K562 (cell line): ENCODE results near the gene ABR. TPM values are rescaled to one million over a fixed set of nuclear protein-coding genes. Genes with fewer than 3 reads are reported as not detected.

Experiments
- DEAF1 ChIP-seq: fragments of 450-650 bp; formaldehyde crosslinking; IDR thresholded peaks from 2 replicates; pipeline ENCODE4 v1.4.0; 2020; ENCODE audit warnings: mild to moderate bottlenecking, moderate library complexity
- SMC3 ChIP-seq: conservative IDR thresholded peaks from 2 replicates; pipeline ENCODE4 v1.6.1; 2011; ENCODE audit warnings: low read depth, low read length, improper control_type of control experiment; ENCODE audit not compliant: insufficient read depth
- ZNF184 ChIP-seq: sonication (generic); formaldehyde crosslinking; IDR thresholded peaks from 2 replicates; pipeline ENCODE4 v1.5.0; 2020; ENCODE audit warnings: missing genetic modification reagents
- polyA plus RNA-seq, 8 experiments: library from polyadenylated mRNA; depleted of rRNA in 4 of 8; stranded (reverse) in 5 of 8; unstranded in 3 of 8; fragments of >200 nt; fragmentation: Nextera tagmentation in 2 of 8; fragmentation: Illumina TruSeq in 1 of 8; extraction: Ambion mirVana in 2 of 8; extraction: Trizol in 1 of 8; gene quantifications; 2 replicates each; pipeline versions ENCODE4 v1.2.1 to v1.2.3, GENCODE V29; 2011 to 2014; ENCODE audit warnings: inconsistent platforms in 1 of 8, missing spikeins in 1 of 8
- total RNA-seq, 7 experiments: library from RNA; depleted of rRNA in 6 of 7; stranded (reverse); fragments of >200 nt in 6 of 7; fragmentation: Illumina TruSeq in 2 of 7; extraction: Trizol in 2 of 7; gene quantifications; 2 replicates each; pipeline versions ENCODE4 v1.2.1 to v1.2.3, GENCODE V29; 2011 to 2021; ENCODE audit warnings: low replicate concordance in 1 of 7
- TF ChIP-seq, protein P1 (sequence below): fragments of 450-650 bp; IDR thresholded peaks from 2 replicates; pipeline ENCODE4 v1.6.1; 2017; ENCODE audit warnings: antibody characterized with exemption

The ABR gene
- total and polyA plus RNA-seq, 9 of the 15 experiments (the other 6 are each of a cell fraction or from before 2014, with no cell fraction given) = 0.07 to 1.6 (median 0.37) TPM; not detected in 1

GRCh38 chr17:1186923-1187771 lies 7.4 kb upstream of the ABR start (continued):
- TF ChIP-seq, protein P1, sequence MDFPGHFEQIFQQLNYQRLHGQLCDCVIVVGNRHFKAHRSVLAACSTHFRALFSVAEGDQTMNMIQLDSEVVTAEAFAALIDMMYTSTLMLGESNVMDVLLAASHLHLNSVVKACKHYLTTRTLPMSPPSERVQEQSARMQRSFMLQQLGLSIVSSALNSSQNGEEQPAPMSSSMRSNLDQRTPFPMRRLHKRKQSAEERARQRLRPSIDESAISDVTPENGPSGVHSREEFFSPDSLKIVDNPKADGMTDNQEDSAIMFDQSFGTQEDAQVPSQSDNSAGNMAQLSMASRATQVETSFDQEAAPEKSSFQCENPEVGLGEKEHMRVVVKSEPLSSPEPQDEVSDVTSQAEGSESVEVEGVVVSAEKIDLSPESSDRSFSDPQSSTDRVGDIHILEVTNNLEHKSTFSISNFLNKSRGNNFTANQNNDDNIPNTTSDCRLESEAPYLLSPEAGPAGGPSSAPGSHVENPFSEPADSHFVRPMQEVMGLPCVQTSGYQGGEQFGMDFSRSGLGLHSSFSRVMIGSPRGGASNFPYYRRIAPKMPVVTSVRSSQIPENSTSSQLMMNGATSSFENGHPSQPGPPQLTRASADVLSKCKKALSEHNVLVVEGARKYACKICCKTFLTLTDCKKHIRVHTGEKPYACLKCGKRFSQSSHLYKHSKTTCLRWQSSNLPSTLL = peak; percentile 82
- TF ChIP-seq SMC3 (peak; percentile 83), DEAF1 (CRISPR knock-in tag) (peak; percentile 53; the same call in 1 of the 2 replicates), ZNF184 (CRISPR knock-in tag) (no peak)
